Stomach (tissue), 4 donors: ENCODE data around the gene IFNA8.

ENCODE experiments used
- CTCF ChIP-seq, 7 experiments: fragments of 450-650 bp in 4 of 7; fragments of 200-600 bp in 3 of 7; sonication (generic) in 3 of 7; IDR thresholded peaks; one replicate each; pipeline ENCODE4 v1.5.1; 2016 to 2019; ENCODE audit warnings: antibody characterized with exemption in 7 of 7, control low read depth in 2 of 7, mild to moderate bottlenecking in 1 of 7
- EP300 ChIP-seq: sonication (generic); formaldehyde crosslinking; IDR thresholded peaks from one replicate; pipeline ENCODE4 v1.6.1; 2017; ENCODE audit warnings: antibody characterized with exemption
- POLR2A ChIP-seq, 4 donors: fragments of 450-650 bp; IDR thresholded peaks; one replicate each; pipeline ENCODE4 v1.6.1; 2016; ENCODE audit warnings: antibody characterized with exemption in 4 of 4, control low read depth in 2 of 4, mild to moderate bottlenecking in 1 of 4, moderate library complexity in 1 of 4
- POLR2AphosphoS5 ChIP-seq, 3 donors: sonication (generic); formaldehyde crosslinking; IDR thresholded peaks; one replicate each; pipeline ENCODE4 v1.6.1; 2016; ENCODE audit warnings: antibody characterized with exemption in 3 of 3

DNA sequence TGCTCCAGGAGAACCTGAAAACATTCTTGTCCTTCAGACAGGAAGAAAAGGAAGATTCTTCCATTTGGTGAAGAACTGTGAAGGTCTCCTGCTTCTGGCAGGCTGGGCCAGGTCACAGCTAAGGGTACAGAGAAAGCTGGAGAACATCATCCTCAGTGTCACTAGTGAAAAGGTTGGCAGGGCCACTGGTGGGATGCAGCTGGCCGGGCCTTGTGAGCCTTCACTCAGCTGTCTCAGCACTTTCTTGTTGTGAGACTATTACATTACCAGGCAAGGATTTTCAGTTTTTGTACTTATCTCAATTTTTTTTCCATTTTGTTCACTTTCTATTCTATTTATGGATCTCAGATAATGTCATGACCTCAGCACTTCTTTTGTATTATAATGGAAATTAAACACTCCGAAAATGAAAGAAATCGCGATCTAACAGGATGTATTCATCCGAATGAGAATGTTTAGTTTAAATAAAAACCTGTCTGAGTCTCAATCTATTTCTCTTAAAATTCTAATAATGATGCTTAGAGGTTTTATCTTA, 9.9 kb upstream of the IFNA8 start:
- TF ChIP-seq CTCF (IDR thresholded peaks at IDR 0.05) (no peak), POLR2A (IDR thresholded peaks at IDR 0.05) (no peak), POLR2AphosphoS5 (IDR thresholded peaks at IDR 0.05) (no peak), EP300 (no peak)
